HG02852 (cell line): ENCODE results near the gene THG1L.
A peak's percentile ranks its signal among the peaks of the same experiment; 100 is the strongest.

Experiments used
- ATAC-seq: cut with Tn5 transposase; IDR thresholded peaks from one replicate; pipeline ENCODE4 v1.9.1; 2021; ENCODE audit warnings: mild to moderate bottlenecking, moderate library complexity; ENCODE audit not compliant: unreplicated experiment

Gene THG1L

GRCh38 chr5:157750320-157750719 is 19.1 kb downstream of the THG1L start:
- ATAC-seq = no peak

- no peak for ATAC-seq
Observed at GRCh38 chr5:157756122-157756521, 24.9 kb downstream of the THG1L start.

GRCh38 chr5:157758706-157759105 is 27.5 kb downstream of the THG1L start:
- ATAC-seq = no peak

- peak; percentile 82 for ATAC-seq
Observed at GRCh38 chr5:157761690-157762621, 30.7 kb downstream of the THG1L start.

- no peak for ATAC-seq
Observed at GRCh38 chr5:157764531-157764930, 33.3 kb downstream of the THG1L start.

- ATAC-seq = no peak
Observed at GRCh38 chr5:157766442-157766841, 35.2 kb downstream of the THG1L start.

- ATAC-seq = no peak
Observed at GRCh38 chr5:157766902-157767301, 35.7 kb downstream of the THG1L start.

- no peak for ATAC-seq
Observed at GRCh38 chr5:157767689-157768088, 36.5 kb downstream of the THG1L start.

- ATAC-seq = no peak
Observed at GRCh38 chr5:157770665-157771064, 39.4 kb downstream of the THG1L start.

- ATAC-seq = no peak
Observed at GRCh38 chr5:157772127-157772526, 40.9 kb downstream of the THG1L start.

- no peak for ATAC-seq
Observed at GRCh38 chr5:157778121-157778805, 47.0 kb downstream of the THG1L start.

- ATAC-seq = no peak
Observed at GRCh38 chr5:157779221-157779620, 48.0 kb downstream of the THG1L start.

GRCh38 chr5:157785801-157786200 is 54.6 kb downstream of the THG1L start:
- no peak for ATAC-seq
